ENCODE results near the gene SMARCD2.
A peak's percentile ranks its signal among the peaks of the same experiment; 100 is the strongest.

SMARCD2 gene

GRCh38 chr17:63835167-63835720 lies 7.2 kb downstream of the SMARCD2 start:
- peak; percentile 19; the same call in 1 of the 2 replicates for TF ChIP-seq CTCF (IDR thresholded peaks at IDR 0.05)

GRCh38 chr17:63834431-63835166 lies 7.9 kb downstream of the SMARCD2 start:
- TF ChIP-seq CTCF (IDR thresholded peaks at IDR 0.05), result peak; percentile 77

- no peak for TF ChIP-seq CTCF (IDR thresholded peaks at IDR 0.05)
Observed at GRCh38 chr17:63833741-63834373, 8.6 kb downstream of the SMARCD2 start.

GRCh38 chr17:63833026-63833740 lies 9.3 kb downstream of the SMARCD2 start:
- no peak for TF ChIP-seq CTCF (IDR thresholded peaks at IDR 0.05)

- no peak for TF ChIP-seq CTCF (IDR thresholded peaks at IDR 0.05)
Observed at GRCh38 chr17:63832455-63832854, 10.0 kb downstream of the SMARCD2 start.

- no peak for TF ChIP-seq CTCF (IDR thresholded peaks at IDR 0.05)
Observed at GRCh38 chr17:63832014-63832413, 10.5 kb downstream of the SMARCD2 start.

GRCh38 chr17:63831505-63831904 lies 11.0 kb downstream of the SMARCD2 start:
- no peak for TF ChIP-seq CTCF (IDR thresholded peaks at IDR 0.05)

Measured in LNCAP (cell line).